Neural cell (in vitro differentiated cells): ENCODE data around the gene ABCA6.

Experiments
- CTCF ChIP-seq: fragments of 450-650 bp; IDR thresholded peaks from 2 replicates; pipeline ENCODE4 v1.5.1; 2014; ENCODE audit warnings: antibody characterized with exemption, mild to moderate bottlenecking, moderate library complexity; ENCODE audit not compliant: poor library complexity, severe bottlenecking
- EZH2 ChIP-seq: fragments of 200-600, 300-800 bp; shearing (Covaris generic), sonication (generic); IDR thresholded peaks from 2 replicates; pipeline ENCODE4 v1.6.1; 2014; ENCODE audit warnings: antibody characterized with exemption, low read length, borderline replicate concordance, mild to moderate bottlenecking; ENCODE audit not compliant: insufficient read depth, poor library complexity, severe bottlenecking

- TF ChIP-seq EZH2 (no peak), CTCF (no peak)
Observed at GRCh38 chr17:69084911-69085310, 56.8 kb downstream of the ABCA6 start.
